Suppressor macrophage treated with lipopolysaccharide for 4 hours (primary cell): Measurements from ENCODE around the gene CCL4.
"Not testable (repeated sequence)": the region's sequence is repeated elsewhere in the genome, so short reads cannot be mapped to it uniquely, and the experiment has no call there.

ENCODE experiments used
- DNase-seq: peaks from one replicate; pipeline ENCODE4 v3.0.0-alpha.2; 2020

Gene CCL4

DNA sequence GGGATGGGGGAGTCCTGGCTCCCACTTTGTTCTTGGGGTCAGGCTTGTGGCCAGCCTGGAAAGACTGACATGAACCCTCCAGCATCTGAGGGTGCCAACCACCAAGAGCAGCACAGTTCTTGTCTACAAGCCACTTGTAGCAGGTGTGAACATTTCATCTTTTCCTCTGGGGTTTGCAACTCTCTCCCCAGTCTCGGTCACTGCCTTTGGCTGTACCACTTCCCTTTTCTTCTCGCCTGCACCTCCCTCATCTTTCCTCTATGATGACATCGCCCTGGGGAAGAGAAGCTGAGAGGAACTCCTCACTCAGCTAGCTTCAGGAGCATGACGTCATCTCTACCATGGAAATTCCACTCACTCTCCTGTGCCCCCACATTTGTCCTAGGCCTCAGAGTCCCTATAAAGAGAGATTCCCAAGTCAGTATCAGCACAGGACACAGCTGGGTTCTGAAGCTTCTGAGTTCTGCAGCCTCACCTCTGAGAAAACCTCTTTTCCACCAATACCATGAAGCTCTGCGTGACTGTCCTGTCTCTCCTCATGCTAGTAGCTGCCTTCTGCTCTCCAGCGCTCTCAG lies at the start of gene CCL4:
CCL4 (plus strand) TSS at position 427 of the 575 bp plus-strand sequence; CDS start at position 506, 79 bp downstream.
- peak; percentile 88 for DNase-seq

DNA sequence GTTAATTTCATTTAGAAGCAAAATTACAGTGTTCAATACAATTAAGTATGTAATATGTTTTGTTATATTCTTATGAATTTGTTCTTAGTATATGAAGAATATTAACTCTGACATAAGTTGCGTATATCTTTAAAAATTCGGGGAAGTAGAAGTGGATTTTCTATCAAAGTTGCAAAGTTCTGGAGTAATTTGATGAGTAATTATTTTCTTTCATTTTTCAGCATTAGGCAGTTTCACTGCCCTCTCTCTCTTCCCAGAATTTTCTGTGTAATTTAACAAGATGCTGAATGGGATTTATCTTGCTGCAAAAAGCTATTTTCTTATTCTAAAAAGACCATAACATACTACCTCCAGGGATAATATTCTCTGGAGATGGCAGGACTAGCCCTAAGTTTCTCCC lies 48.5 kb upstream of the CCL4 start:
- DNase-seq, result peak; percentile 70

DNA sequence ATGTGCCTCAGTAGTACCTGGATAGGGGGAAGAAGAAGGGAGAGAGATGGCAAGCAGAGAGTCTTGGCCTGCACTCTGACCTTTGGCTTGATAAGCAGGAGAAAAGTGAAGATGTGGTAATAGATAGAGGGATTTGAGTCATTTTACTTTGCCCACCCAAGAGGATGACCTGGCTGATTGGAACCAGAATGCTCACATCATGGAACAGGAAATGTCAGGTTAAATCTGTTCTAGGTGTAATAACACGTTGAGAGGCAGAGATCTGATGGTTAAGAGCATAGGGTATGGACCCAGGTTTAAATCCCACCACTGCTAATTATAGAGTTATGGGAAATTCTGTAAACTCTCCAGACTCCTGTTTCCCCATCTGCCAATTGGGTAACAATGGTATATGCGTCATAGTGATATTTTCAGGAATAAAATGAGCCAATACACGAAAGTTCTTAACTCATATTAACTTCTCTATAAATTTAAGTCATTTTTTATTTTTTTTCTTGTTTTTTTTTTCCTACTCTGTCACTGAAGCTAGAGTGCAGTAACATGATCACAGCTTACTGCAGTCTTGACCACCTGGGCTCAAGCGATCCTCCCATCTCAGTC lies 47.6 kb upstream of the CCL4 start:
- DNase-seq, result peak; percentile 86

DNA sequence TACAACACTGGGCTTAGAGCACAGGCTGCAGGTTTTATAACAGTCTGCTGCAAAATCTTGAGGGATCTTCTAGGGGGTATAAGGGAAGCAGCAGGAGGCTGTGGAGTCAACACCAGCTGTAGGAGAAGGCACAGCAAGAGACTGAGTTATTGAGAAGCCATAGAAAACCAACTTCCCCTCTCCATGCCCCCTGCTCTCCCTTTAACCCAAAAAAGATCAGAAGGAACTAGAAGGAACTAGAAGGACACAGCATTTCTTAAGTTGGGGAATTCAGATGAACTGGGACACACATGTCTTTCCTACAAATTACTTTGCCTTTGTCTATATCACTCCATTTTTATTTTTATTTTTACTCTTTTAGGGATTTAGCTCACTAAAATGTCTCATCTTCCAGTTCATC lies 45.7 kb upstream of the CCL4 start:
- peak; percentile 46 for DNase-seq

DNA sequence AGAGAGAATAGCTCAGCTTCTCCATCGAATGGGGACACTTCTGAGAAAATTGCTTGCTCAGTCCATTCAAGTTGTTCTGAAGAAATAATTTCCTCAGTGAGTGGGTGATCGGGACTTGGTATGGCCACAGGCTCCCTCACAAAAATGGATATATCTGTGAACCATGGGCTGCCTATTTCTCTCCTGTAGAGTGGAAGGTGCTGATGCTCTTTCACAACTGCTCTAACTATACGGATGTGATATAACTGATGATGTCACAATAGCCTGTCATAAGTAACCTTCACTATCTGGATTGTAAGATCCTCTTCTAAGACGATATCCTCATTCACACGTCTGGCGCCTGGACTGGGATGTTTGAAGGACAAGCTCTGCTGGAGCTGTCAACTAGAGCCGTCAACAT lies 44.2 kb upstream of the CCL4 start:
- no peak for DNase-seq

DNA sequence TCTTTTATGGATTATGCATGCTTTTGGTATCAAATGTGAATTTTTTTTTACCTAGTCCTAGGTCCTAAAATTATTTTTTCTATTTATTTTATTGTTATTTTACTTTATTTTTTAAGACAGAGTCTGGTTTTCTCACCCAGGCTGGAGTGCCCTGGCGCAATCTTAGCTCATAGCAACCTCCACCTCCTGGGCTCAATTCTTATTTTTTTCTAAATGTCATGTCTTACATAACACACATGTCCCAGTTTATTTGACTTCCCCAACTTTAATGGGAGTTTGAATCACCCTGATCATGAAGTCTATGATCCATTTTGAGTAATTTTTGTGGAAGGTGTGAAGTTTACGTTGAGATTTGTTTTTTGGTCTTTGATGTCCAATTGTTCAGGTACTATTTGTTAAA lies 42.8 kb upstream of the CCL4 start:
- DNase-seq, result no peak

DNA sequence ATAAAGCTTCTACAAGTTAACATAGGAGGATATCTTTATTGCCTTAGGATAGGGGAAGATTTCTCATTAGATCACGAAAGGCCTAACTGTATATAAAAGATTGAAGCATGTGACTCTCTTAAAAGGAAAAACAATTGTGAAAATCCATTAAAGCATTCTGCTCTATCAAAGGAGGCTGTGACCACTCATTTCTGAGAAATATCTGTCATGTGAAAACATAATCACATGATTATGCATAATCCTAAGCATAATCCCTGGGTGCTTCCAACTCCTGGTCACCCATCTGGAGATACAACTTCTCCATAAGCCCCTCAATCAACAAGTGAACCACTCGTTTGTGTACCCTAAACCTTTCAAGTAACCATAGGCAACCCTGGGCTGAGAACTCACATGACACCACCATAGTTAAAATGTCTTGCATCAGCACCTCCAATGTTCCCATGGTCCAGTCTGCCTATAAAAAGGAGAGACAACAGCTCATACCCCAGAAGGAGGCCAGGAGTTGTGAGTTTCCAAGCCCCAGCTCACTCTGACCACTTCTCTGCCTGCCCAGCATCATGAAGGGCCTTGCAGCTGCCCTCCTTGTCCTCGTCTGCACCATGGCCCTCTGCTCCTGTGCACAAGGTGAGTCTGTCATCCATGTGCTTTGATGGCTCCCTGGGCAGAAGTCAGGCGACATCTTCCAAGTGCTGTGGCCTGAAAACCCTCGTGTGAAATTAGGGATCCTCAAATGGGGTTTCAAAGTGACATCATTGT lies 39.7 kb upstream of the CCL4 start, which contains the start of gene CCL18:
CCL18 (plus strand) TSS at position 487 of the 756 bp plus-strand sequence; CDS start at position 558, 71 bp downstream.
- peak; percentile 23 for DNase-seq

DNA sequence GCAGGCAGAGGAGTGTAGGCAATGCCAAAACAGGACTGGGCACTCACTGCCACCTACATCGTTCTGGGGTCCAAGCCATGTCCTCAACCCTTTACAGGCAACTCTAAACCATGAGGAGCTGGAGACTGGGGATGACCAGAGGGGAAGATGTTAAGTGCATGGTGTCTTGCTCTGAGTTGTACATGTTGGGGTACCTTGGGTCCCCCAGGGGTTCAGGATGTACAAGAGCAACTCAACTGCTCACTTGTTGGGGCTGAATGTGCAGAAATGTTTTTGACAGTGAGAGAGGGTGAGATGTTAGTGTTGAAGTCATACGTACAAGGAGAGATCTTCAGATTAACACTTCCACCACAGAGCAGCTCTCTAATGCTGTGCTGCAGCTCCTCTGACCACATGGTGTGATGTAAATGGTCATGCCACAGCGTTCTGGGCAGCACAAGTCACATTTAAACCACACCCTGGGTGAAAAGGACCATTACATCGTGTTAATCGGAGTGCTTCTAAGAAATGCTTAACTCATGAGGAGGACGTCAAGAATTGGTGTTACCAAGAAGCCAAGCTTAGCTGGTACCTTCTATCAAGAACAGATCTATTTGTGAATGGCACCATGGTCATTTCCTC lies 37.2 kb upstream of the CCL4 start:
- DNase-seq, result no peak

DNA sequence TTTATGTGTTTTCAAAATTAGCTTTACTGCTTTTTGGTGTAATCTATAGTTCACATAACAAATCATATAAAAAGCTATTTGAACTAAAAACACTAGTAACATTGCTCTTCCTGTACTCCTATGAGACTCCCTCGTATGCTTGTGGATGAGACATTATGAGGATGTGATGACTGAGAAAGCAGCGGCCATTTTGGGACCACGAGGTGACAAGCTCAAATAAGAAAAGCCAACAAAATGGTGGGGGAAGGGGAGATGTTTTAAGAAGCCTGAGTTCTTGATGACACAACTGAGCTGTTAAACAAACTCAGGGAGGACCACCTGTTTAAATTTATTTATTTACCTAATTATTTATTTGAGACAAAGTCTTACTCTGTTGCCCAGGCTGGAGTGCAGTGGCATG lies 35.1 kb upstream of the CCL4 start:
- no peak for DNase-seq

DNA sequence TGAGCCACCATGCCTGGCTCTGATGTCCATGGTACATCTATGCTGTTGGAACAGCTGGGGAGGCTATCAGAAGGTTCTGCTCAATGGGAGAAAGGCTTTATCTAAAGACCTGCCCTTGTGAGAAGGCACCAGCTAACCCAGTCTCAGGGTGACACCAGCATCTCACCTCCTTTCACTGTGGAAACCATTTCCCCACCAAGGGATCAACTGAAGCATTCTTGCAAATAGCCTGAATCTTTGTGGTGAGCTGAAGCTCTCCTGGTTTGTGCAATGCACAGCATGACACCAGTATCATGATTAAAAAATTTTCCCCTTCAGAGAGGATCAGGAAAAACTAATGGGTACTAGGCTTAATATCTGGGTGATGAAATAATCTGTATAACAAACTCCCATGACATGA lies 34.5 kb upstream of the CCL4 start:
- DNase-seq, result no peak

DNA sequence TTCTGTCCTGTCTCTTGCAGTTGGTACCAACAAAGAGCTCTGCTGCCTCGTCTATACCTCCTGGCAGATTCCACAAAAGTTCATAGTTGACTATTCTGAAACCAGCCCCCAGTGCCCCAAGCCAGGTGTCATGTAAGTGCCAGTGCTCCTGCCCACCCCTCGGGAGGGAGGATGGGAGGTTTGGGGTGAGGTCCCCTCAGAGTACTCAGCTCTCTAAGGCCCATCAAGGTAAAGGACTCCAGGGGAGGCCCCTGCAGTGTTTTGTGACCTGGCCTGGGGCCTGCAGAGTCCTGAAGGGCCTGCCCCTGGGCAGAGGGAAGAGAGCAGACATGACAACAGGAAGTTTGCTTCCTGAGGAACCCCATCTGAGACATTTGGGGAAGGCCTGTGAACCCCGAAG lies 33.2 kb upstream of the CCL4 start:
- DNase-seq, result no peak

DNA sequence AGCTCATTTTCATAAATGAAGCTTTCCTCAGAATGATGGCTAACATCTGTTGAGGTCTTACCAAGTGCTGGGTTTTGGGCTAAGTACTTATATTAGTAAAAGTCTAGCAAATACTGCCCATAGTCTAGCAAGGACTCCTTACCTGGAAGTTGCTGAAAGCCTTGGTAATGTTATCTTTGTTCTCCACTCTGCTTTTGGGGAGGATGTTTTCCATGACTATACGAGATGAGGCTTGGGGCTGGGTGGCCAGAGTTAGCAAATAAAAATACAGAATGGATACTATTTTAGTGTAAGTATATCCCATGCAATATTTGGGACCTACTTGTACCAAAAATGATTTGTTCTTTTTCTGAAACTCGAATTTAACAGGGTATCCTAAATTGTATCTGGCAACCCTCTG lies 31.9 kb upstream of the CCL4 start:
- no peak for DNase-seq

DNA sequence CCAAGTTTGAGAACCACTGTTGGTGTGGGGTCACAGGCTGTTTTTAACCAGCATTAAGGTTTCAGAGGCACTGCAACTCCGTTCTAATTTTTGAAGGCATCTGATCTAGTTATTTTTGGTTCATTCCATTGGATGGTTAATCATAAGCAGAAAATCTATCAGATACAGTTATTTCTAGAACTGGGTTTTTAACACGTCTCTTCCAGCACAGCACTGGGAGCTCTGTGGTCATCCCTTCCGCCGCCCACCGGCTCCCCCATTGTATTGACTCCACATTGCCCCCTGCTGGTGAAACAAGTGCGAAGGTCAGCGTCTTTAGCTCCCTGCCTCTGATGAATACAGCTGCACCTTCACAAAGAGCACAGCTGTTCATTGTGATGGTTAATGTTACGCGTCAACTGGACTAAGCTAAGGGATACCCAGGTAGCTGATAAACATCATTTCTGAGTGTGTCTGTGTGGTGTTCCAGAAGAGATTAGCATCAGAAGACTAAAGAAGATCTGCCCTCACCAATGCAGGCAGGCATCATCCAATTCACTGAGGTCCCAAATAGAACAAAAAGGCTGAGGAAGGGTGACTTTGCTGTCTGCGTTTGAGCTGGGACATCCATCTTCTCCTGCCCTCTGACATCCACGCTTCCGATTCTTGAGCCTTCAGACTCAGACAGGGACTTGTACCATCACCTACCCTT lies 31.1 kb upstream of the CCL4 start:
- peak; percentile 91 for DNase-seq

DNA sequence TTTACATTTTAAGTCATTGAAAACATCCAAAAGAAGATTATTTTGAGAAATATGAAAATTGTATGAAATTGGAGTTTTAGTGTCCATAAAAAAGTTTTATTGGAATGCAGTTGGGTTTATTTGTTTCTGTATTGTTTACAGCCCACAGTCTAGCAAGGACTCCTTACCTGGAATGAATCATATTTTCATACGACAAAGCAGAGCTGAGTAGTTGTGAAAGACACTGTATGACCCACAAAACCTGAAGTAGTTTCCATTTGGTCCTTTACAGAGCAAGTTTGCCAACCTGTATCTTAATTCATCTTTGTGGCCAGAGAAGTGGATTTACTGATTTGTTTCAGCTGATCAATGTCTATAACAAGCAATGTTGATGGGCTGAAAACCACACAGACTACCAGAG lies 29.3 kb upstream of the CCL4 start:
- DNase-seq, result no peak

DNA sequence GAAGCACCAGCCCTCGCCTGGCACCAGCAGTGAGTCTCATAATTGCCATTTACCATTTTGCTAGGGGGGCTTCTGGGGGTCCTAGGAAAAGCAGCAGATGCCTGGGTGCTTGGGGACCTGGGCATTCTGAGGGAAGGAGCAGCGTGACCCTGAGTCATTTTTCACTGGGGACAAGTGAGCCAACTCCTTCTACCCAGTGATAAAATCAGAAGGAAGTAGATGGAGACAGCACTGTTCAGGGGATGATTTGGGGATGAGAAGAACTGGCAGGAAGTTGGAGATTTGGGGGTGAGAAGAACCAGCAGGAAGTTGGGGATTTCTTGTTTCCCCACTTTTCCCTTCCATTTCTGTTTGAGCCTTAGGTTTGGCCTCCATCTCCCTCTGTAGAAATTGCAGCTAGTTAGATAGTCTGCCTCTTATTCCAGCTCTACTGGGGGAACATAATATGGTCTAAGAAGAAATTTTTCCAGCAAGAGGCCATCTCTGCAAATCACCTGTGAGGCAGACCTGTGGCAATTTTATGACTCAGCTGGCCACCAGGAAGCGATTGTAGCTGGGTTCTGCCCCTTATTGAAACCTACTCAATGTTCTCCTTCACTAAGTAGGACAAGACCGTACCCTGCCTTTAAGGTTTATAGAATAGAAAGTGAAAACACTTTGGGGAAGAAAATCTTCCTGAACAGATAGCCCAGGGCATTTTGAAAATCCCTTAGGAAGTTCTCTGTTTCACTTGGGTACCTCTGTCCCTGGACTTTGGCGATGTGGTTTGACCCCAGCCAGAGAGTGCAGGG lies 21.8 kb upstream of the CCL4 start:
- peak; percentile 37 for DNase-seq

DNA sequence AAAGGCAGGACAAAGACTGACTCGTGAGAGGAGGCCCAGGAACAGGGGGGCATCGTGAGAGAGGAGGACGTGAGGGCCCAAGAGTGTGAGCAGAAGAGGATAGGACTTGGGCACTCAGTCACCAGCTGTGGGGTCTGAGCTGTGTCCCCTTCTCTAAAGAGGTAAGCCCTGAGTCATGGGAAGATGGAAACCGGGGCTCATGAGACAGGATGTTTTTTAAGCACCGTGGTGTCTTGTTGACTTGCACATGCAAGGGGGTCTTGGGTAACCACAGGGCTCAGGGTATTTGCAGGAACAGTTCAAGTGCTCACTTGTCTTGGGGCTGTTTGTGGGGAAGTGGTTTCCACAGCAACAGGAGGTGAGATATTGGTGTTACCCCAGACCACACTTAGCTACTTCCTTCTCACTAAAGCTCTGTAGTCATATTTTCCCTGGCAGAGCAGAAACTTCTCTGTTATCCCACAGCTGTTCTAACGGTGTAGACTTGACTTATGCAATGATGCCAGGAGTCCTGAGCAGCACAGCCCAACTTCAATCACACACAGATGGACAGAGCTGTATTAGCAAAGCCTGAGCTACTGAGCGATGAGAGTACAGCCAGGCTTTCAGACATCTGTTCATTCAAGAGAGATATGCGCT lies 21.0 kb upstream of the CCL4 start:
- peak; percentile 73 for DNase-seq

DNA sequence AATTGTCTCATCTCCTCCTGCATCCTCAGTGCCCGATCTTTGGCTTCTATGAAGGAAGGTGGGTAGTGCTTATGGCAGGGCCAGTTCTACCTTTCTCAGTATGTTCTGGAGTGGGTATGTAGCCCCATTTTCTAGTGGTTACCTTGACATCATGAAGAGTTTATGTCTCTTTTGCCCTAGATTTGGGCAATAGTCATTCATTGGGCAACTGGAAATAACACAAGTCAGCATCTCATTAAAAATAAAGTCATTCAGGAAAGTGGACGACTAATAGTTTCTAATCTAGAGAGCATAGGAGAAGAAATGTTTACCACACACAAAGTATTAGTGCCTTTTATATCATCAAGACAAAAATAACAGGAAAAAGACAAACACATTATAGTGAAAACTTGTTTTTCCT lies 19.9 kb upstream of the CCL4 start:
- peak; percentile 61 for DNase-seq

DNA sequence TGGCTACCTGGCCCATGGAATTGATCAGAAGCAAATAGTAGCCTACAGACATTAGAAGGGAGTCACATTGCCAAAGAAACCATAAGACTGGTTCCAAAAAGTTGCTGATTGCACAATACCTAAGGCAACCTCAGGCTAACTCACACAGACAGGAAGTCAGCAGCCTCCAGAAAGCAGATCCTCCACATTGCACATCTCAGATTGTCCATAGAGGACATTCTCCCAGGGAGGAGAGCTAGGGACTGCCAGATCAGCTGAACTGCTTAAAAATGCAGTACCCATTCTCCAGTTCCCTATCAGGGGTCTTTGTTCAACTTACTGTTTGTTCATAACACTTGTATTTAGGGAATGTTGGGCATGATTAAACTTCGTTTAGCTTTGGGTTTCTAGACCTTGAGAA lies 17.9 kb upstream of the CCL4 start:
- peak; percentile 86 for DNase-seq

DNA sequence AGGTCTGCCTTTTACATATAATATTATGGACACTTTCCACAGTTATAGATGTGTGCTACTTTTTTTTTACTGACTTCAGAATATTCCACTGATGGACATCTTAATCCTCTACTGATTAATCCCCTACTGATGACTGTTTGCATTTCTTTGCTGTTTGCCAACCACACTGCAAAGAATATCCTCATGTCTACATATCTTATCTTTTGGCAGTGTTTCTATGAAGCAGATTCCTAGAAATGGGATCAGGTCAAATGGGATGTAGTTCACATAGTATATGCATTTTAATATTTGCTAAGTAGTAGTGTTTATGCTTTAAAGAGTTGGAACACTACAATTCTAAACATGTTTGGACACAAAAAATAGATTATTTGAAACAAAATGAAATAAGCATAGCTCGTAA lies 16.8 kb upstream of the CCL4 start:
- no peak for DNase-seq

DNA sequence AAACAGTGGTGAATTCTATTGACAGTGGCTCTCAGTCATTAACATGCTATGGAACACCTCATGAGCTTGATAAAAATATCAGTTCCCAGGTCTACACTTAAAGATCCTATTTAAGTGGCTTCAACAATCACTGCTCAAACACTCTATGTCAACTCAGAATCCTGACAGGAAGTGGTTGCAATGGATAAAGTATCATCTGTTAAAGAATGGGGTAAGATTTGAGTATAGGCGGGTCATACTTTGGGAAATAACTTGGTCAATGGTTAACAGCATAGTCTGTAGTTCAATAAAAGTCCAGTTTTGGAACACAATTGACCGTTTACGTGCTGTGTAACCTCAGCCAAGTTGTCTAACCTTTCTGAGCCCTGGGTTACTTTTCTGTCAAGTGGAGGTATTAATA lies 16.2 kb upstream of the CCL4 start:
- DNase-seq, result not testable (repeated sequence)

DNA sequence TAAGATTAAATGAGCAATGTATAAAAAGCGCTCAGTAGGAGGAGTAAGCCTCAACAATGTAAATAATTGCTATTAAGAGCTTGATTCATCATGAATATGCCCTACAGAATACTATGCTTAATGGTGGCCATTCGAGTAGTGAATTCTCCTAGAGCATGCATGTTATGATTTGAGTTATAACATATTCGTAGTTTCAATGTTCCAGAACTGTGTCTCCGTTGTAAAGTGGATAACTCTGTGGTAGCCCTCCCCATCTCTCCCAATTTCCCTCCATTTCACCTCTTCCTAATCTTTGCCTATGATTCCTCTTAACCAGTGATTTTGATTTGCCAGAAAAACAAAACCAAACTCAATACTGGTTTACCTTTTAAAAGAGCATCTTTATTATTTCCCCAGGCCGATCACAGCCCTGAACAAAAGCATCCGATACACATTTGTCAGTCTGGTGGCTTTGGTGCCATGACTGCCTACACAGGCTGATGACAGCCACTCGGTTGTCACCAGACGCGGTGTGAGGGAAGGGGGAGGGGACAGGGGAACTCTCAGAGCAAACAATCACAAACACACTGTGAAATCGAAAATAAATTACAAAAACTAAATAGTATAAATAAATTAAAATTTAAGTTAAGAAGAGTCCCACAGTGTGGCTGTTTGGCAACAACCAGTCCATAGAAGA lies 15.6 kb upstream of the CCL4 start:
- DNase-seq, result peak; percentile 69
